BJ (cell line): ENCODE measurements around the gene CYP4B1. TPM values are rescaled to one million over a fixed set of nuclear protein-coding genes. Genes with fewer than 3 reads are reported as not detected.

ENCODE experiments used
- CTCF ChIA-PET: fragments of 350-600 bp; formaldehyde crosslinking; extraction: SDS; loops from one replicate; lab custom pipeline; 2021; ENCODE audit warnings: antibody characterized with exemption, inconsistent platforms; lab: Yijun Ruan, JAX
- POLR2A ChIA-PET: fragments of 300-600 bp; sonication (Branson Sonifier 250); formaldehyde crosslinking; extraction: SDS; loops from one replicate; lab custom pipeline; 2021; ENCODE audit warnings: antibody characterized with exemption; lab: Charles Lee
- DNase-seq: peaks from one replicate; pipeline ENCODE4 v3.0.0-alpha.2; 2011; ENCODE audit warnings: low read depth
- H3K27me3 ChIP-seq: 2 replicates; pipeline ENCODE4 v1.6.0; 2011; ENCODE audit warnings: low read length; ENCODE audit not compliant: control insufficient read depth, insufficient read depth
- H3K36me3 ChIP-seq: 2 replicates; pipeline ENCODE4 v1.5.1; 2011; ENCODE audit warnings: low read length; ENCODE audit not compliant: control insufficient read depth, insufficient read depth
- H3K4me3 ChIP-seq: 2 replicates; pipeline ENCODE4 v1.5.1; 2011; ENCODE audit warnings: low read depth, mild to moderate bottlenecking, control low read depth, low read length
- polyA plus RNA-seq: library from polyadenylated mRNA; depleted of rRNA; stranded (reverse); fragments of >200 nt; gene quantifications from 2 replicates; pipeline ENCODE4 v1.2.3, GENCODE V29; 2011
- TF ChIP-seq, protein P1 (sequence below): IDR thresholded peaks from 2 replicates; pipeline ENCODE4 v1.5.1; 2011; ENCODE audit warnings: low read depth, mild to moderate bottlenecking, control low read depth, inconsistent platforms, low read length, moderate library complexity; ENCODE audit not compliant: insufficient read depth

CYP4B1 gene
- polyA plus RNA-seq, 1 experiment: not detected

GRCh38 chr1:46812065-46812963 lies 13.5 kb downstream of the CYP4B1 start:
- POLR2A ChIA-PET: no interaction called here
- CTCF ChIA-PET: no interaction called here
- H3K36me3 ChIP-seq: no peaks in the 10 kb centered on the region
- H3K4me3 ChIP-seq: no peak overlapping the region
- no peak for DNase-seq
- H3K27me3 ChIP-seq: no peaks in the 10 kb centered on the region
- TF ChIP-seq, protein P1, sequence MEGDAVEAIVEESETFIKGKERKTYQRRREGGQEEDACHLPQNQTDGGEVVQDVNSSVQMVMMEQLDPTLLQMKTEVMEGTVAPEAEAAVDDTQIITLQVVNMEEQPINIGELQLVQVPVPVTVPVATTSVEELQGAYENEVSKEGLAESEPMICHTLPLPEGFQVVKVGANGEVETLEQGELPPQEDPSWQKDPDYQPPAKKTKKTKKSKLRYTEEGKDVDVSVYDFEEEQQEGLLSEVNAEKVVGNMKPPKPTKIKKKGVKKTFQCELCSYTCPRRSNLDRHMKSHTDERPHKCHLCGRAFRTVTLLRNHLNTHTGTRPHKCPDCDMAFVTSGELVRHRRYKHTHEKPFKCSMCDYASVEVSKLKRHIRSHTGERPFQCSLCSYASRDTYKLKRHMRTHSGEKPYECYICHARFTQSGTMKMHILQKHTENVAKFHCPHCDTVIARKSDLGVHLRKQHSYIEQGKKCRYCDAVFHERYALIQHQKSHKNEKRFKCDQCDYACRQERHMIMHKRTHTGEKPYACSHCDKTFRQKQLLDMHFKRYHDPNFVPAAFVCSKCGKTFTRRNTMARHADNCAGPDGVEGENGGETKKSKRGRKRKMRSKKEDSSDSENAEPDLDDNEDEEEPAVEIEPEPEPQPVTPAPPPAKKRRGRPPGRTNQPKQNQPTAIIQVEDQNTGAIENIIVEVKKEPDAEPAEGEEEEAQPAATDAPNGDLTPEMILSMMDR: no peak

- TF ChIP-seq, protein P1: no peak
- POLR2A ChIA-PET: no interaction called here
- no peak for DNase-seq
These were observed 14.4 kb downstream of the CYP4B1 start for GRCh38 chr1:46812996-46813857.

DNA sequence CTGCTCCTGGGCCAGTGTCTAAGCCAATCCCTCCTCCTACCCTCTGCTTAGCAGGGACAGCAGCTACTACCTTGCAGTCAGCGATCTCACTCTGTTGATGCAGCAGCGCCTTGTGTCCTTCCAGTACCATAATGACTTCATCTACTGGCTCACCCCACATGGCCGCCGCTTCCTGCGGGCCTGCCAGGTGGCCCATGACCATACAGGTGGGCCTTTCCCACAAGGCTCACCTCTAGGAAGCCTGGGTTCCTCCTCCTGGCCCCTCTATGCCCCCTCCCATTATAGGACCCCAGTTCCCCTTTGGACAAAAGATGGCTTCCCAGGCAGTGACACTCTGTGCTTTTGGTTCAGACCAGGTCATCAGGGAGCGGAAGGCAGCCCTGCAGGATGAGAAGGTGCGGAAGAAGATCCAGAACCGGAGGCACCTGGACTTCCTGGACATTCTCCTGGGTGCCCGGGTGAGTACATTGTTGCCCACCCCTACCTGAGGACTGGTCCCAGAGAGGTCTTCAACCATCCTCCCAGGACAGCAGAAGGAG lies 15.1 kb downstream of the CYP4B1 start:
- Histone ChIP-seq H3K27me3 (no peaks in the 10 kb centered on the region), H3K36me3 (no peaks in the 10 kb centered on the region), H3K4me3 (no peak overlapping the region)
- TF ChIP-seq, protein P1: no peak
- ChIA-PET CTCF (no interaction called here), POLR2A (no interaction called here)
- DNase-seq: no peak

More at GRCh38 chr1:46812996-46813857, 14.4 kb downstream of the CYP4B1 start:
- CTCF ChIA-PET: no interaction called here
- H3K27me3 ChIP-seq: no peaks in the 10 kb centered on the region
- no peaks in the 10 kb centered on the region for H3K36me3 ChIP-seq
- H3K4me3 ChIP-seq: no peak overlapping the region

DNA sequence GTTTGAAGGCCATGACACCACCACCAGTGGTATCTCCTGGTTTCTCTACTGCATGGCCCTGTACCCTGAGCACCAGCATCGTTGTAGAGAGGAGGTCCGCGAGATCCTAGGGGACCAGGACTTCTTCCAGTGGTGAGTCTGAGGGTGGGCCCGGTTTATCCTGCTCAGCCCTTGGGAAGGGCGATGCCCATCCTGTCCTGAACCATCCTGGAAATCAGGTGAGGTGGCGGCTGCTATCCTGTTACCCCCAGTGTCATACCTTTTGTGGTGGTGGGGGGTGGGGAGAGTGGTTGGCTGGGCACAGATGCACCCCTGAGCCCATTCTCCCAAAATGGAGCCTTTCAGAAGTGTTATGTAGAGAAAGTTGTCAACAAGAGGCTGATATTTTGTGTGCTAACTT lies 16.3 kb downstream of the CYP4B1 start:
- Histone ChIP-seq H3K36me3 (no peaks in the 10 kb centered on the region), H3K4me3 (no peak overlapping the region), H3K27me3 (no peaks in the 10 kb centered on the region)
- CTCF ChIA-PET: no interaction called here
- TF ChIP-seq, protein P1: no peak
- no peak for DNase-seq
- POLR2A ChIA-PET: no interaction called here

- DNase-seq: no peak
- ChIA-PET POLR2A (no interaction called here), CTCF (no interaction called here)
- H3K36me3 ChIP-seq: no peaks in the 10 kb centered on the region
- H3K27me3 ChIP-seq: no peaks in the 10 kb centered on the region
- TF ChIP-seq, protein P1: no peak
- H3K4me3 ChIP-seq: no peak overlapping the region
These were observed 18.1 kb downstream of the CYP4B1 start for GRCh38 chr1:46816930-46817329.
